Stimulated activated naive B cell treated with anti-CD40 and anti-IgM and Interleukin-4, amounts not matched to agents 10 μg/mL and 1 μg/mL and 100 μg/mL, for 72 hours (primary cell): Measurements from ENCODE around the gene TMEM132D.

Experiments used
- ATAC-seq, 2 donors: fragments of 150-1000 bp; cut with Tn5 transposase; replicated peaks; 2 replicates each; pipeline ENCODE4 v1.10.0; 2021; ENCODE audit warnings: moderate library complexity in 1 of 2
- DNase-seq: peaks from one replicate; pipeline ENCODE4 v3.0.0; 2021
- H3K27ac Mint-ChIP-seq: one replicate; pipeline ENCODE4 v1.8.0; 2022; ENCODE audit warnings: mild to moderate bottlenecking, mixed read lengths
- H3K27me3 Mint-ChIP-seq, 2 donors: one replicate each; pipeline ENCODE4 v1.8.0; 2022; ENCODE audit warnings: mixed read lengths in 2 of 2
- H3K36me3 Mint-ChIP-seq, 2 donors: one replicate each; pipeline ENCODE4 v1.8.0; 2022; ENCODE audit warnings: mixed read lengths in 2 of 2, mild to moderate bottlenecking in 1 of 2
- H3K4me1 Mint-ChIP-seq, 2 donors: one replicate each; pipeline ENCODE4 v1.8.0; 2022; ENCODE audit warnings: mixed read lengths in 2 of 2, mild to moderate bottlenecking in 1 of 2
- H3K4me3 Mint-ChIP-seq, 2 donors: one replicate each; pipeline ENCODE4 v1.8.0; 2022; ENCODE audit warnings: mild to moderate bottlenecking in 2 of 2, mixed read lengths in 2 of 2, moderate library complexity in 1 of 2
- H3K9me3 Mint-ChIP-seq, 2 donors: one replicate each; pipeline ENCODE4 v1.8.0; 2022; ENCODE audit warnings: mixed read lengths in 2 of 2, mild to moderate bottlenecking in 1 of 2

TMEM132D gene

DNA sequence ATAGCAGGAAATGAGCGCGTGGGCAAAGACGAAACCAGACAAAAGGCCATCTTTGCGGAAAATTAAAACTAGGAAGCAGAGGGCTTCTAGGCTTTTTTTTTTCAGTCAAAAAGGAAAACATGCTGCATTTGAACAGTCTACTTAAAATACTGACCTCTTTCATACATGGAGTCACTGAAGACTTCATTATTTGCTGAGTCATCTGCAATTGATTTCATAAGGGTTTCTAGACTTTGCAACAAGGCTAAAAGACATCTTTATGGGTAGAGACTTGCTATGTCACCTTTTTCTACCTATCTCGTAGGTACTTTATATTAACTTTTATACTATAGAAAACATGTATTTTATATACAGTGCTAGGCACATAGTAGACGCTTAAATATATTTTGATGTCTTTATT, 238.4 kb downstream of the TMEM132D start:
- DNase-seq (no peak), ATAC-seq (no peak)
- no peak overlapping the region for H3K4me3 Mint-ChIP-seq
- no peaks in the 10 kb centered on the region for H3K36me3 Mint-ChIP-seq
- peaks cover 2 to 3% of the 10 kb centered on the region in 2 donors for H3K9me3 Mint-ChIP-seq
- H3K27me3 Mint-ChIP-seq, result no peaks in the 10 kb centered on the region
- H3K4me1 Mint-ChIP-seq, result no peaks in the 10 kb centered on the region
- no peak overlapping the region for H3K27ac Mint-ChIP-seq

DNA sequence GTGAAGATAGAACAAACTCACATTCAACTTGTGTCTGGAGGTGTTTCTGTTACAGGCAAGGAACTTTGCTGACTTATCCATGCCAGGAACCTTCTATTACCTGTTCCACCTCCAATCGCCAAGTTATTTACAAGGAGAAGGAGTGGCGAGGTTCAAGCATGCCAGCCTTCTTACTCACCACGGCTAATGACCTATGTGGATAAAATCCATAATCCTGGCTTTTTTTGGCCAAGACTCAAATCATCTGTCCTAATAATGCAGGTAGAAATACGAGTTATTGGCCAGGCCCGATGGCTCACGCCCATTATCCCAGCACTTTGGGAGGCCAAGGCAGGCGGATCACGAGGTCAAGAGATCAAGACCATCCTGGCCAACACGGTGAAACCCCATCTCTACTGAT, 241.6 kb downstream of the TMEM132D start:
- ATAC-seq, result no peak
- Mint-ChIP-seq H3K27me3 (no peaks in the 10 kb centered on the region), H3K4me3 (no peak overlapping the region)

DNA sequence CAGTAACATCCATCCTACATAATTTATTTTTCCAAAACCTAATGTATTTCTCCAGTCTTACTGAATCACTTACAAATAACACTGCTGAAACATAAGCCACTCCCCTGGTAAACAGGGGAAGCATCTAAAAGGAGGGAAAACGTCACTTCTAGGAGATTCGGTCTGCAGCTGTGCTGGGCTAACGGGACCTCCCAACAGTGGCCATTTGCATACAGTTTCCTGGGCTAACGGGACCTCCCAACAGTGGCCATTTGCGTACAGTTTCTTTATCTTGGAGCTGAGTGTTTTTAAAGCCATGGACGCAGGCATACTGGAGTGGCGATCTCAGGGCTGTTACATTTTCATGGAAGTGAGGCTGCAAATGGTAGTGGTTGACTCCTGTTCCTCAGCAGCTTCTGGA, 242.9 kb downstream of the TMEM132D start:
- DNase-seq (no peak), ATAC-seq (no peak)
- Mint-ChIP-seq H3K27ac (no peak overlapping the region), H3K27me3 (no peaks in the 10 kb centered on the region), H3K36me3 (no peaks in the 10 kb centered on the region), H3K4me3 (no peak overlapping the region), H3K9me3 (peaks cover 0 to 3% of the 10 kb centered on the region in 2 donors), H3K4me1 (no peaks in the 10 kb centered on the region)

More for the DNA sequence above, 241.6 kb downstream of the TMEM132D start:
- no peak for DNase-seq
- Mint-ChIP-seq H3K36me3 (no peaks in the 10 kb centered on the region), H3K9me3 (peaks cover 0 to 3% of the 10 kb centered on the region in 2 donors), H3K4me1 (no peaks in the 10 kb centered on the region), H3K27ac (no peak overlapping the region)

DNA sequence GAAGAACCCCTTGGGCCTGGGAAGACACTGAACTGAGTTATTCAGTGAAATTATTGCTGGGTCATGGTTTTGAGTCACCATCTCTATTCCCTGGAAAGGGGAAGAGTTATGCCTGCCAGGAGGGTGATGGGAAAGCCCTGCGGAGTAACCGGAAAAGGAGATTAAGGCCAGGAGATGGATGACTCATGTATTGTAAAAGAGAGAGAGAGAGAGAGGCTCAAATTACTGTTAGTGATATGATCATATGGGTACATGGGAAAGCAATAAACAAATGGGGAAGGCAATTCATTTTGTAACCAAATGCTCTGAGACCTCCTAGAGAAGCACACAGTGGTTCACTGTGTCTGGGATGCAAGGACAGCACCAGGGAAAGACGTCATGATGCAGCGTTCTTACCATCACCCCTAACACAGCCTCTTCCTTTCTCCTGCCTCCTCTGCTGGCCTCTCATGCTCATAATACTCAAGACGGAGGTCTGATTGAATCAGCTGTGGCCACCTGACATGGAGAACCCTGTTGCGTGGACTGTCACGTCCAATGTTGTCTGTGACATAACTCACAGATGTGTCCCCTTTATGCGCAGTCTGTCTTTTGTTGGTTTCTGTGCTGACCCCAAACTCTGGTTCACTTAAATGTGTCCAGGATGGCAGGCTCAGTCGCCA, 243.7 kb downstream of the TMEM132D start:
- no peak for ATAC-seq
- DNase-seq, result no peak
- H3K27ac Mint-ChIP-seq, result no peak overlapping the region
- H3K36me3 Mint-ChIP-seq, result no peaks in the 10 kb centered on the region
- no peak overlapping the region for H3K4me3 Mint-ChIP-seq
- peaks cover 0 to 3% of the 10 kb centered on the region in 2 donors for H3K9me3 Mint-ChIP-seq
- no peaks in the 10 kb centered on the region for H3K27me3 Mint-ChIP-seq
- H3K4me1 Mint-ChIP-seq, result no peaks in the 10 kb centered on the region

DNA sequence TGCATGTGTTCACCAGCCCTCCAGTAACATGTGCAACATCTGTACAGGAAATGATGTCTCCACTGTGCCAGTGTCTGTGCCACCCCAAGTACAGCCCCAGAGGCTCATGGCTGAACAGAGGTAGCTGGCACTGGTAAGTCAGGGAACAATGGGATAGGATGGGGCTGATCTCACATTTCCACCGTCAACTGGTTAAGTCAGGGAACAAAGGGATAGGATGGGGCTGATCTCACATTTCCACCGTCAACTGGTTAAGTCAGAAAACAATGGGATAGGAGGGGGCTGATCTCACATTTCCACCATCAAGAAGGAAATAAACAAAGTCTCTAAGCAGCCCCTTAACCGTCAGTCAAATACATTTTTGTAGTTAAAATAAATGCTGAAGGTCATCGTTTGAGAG, 246.6 kb downstream of the TMEM132D start:
- no peak overlapping the region for H3K27ac Mint-ChIP-seq
- H3K4me3 Mint-ChIP-seq, result no peak overlapping the region
- no peaks in the 10 kb centered on the region for H3K4me1 Mint-ChIP-seq

DNA sequence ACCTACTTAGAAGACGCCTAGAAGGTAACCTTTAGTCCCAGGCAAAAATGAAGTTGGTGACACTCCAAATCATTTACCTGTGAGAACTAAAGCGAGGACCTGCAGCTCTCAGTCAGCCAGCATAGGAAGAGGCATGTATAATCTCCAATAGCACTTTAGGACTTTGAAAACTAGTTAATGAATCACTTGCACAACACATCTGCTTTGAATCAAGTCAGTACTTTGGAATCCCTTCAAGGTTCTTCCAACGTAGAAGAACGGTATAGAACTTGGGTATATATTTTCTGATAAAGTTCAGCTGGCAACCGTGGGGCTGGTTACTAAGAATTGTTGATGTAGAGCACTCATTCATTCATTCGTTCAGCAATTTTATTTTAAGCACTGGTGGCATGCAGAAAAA, 251.9 kb downstream of the TMEM132D start:
- peaks cover 0 to 9% of the 10 kb centered on the region in 2 donors for H3K9me3 Mint-ChIP-seq

More for the DNA sequence above, 246.6 kb downstream of the TMEM132D start:
- DNase-seq, result no peak
- no peak for ATAC-seq
- H3K36me3 Mint-ChIP-seq, result no peaks in the 10 kb centered on the region
- no peaks in the 10 kb centered on the region for H3K27me3 Mint-ChIP-seq
- peaks cover 3 to 7% of the 10 kb centered on the region in 2 donors for H3K9me3 Mint-ChIP-seq

DNA sequence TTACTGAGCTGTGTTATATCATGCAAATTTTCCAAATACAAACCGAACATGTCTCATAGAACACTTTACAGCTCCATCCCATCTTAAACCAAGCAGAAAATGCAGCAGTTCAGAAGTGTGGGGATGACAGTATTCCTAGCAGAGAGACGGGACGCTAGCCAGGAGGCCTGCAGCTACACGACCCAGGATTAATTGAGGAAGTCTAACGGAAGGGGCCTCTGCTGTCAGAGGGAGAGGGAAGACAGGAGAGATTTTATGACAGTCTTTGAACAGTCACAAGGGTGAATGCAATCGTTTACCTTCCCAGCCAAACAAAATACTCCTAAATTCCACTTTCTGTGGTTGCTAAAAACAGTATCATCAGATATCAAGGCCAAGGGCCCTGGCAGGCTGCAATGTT, 261.9 kb downstream of the TMEM132D start:
- H3K4me1 Mint-ChIP-seq, result no peaks in the 10 kb centered on the region
- no peaks in the 10 kb centered on the region for H3K36me3 Mint-ChIP-seq
- ATAC-seq, result no peak
- peaks cover 0 to 5% of the 10 kb centered on the region in 2 donors for H3K9me3 Mint-ChIP-seq
- no peak overlapping the region for H3K27ac Mint-ChIP-seq
- no peaks in the 10 kb centered on the region for H3K27me3 Mint-ChIP-seq
- H3K4me3 Mint-ChIP-seq, result no peak overlapping the region
- no peak for DNase-seq

More for the DNA sequence above, 251.9 kb downstream of the TMEM132D start:
- H3K27me3 Mint-ChIP-seq, result no peaks in the 10 kb centered on the region
- DNase-seq (no peak), ATAC-seq (no peak)
- no peak overlapping the region for H3K4me3 Mint-ChIP-seq
- H3K4me1 Mint-ChIP-seq, result no peaks in the 10 kb centered on the region
- H3K27ac Mint-ChIP-seq, result no peak overlapping the region
- H3K36me3 Mint-ChIP-seq, result no peaks in the 10 kb centered on the region

DNA sequence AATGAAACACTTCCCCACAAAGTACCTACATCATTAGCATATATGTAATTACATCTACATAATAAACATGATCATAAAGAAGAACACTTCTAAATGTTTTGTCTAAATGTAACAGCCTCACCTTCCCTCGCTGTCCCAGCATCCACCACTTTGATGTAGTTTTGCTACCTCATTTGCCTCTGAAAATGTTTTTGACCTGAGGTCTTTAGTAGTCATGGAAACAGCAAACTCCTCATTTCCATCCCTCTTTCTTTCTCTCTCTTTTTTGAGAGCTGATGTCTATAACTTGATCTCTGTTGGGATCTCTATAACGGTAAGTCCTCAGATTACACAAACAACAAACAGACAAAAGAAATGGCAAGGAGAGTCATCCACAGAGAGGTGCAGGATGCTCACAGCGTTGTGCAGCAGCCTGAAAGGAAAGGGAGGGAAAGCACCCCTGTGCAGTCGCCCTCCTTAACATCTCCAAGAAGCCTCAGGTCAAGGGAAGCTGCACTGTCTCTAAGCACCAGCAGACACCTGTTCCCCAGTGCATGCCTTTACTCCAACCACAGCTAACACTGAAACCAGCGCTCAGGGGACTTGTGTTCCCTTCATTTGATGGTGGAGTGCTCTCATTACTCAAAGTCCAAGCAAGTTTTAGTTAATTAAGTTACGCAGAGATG, 268.7 kb downstream of the TMEM132D start:
- H3K27ac Mint-ChIP-seq, result no peak overlapping the region

DNA sequence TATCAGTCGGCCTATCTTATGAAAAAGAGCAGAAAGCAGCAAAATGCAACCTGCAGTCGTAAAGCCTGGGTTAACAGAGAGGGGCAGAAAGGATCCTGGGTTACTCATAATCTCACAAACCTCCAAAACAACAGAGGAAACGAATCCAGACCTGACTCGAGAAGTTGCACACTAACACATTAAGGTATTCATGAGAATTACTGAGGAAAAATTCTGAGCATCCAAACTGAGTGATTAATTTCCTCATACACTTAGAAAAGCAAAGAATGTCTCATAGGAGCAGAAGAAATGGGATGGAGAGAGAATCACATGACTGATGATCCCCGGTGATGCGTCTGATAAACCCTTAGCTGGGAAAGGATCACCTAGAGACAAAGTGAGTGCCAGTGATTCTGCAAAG, 272.5 kb downstream of the TMEM132D start:
- Mint-ChIP-seq H3K27ac (no peak overlapping the region), H3K4me3 (no peak overlapping the region), H3K4me1 (no peaks in the 10 kb centered on the region), H3K36me3 (no peaks in the 10 kb centered on the region), H3K27me3 (no peaks in the 10 kb centered on the region), H3K9me3 (no peaks in the 10 kb centered on the region)
- DNase-seq (no peak), ATAC-seq (no peak)

More for the DNA sequence above, 268.7 kb downstream of the TMEM132D start:
- no peaks in the 10 kb centered on the region for H3K9me3 Mint-ChIP-seq
- no peak for DNase-seq
- H3K36me3 Mint-ChIP-seq, result no peaks in the 10 kb centered on the region
- ATAC-seq, result no peak
- H3K4me3 Mint-ChIP-seq, result no peak overlapping the region
- H3K4me1 Mint-ChIP-seq, result no peaks in the 10 kb centered on the region
- no peaks in the 10 kb centered on the region for H3K27me3 Mint-ChIP-seq

DNA sequence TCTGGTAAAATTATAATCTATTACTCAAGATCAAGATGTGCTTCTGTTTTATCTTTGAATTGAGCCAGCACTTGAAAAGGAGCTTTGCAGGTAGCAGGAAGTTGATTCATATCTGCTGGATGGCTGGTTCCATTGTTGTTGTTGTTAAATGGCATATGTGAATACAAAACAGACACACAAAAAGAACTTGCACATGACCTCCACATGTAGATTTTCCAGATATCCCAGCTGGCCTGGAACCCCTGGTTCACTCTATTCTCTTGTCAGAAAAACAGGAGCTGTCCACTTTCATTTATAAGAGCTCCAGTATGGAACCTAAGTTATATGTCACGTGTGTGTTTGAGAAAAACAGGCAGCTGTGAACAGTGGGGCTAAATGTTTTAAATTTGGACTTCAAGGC, 273.9 kb downstream of the TMEM132D start:
- Mint-ChIP-seq H3K36me3 (no peaks in the 10 kb centered on the region), H3K4me3 (no peak overlapping the region), H3K27ac (no peak overlapping the region), H3K9me3 (peaks cover 1 to 4% of the 10 kb centered on the region in 2 donors), H3K4me1 (no peaks in the 10 kb centered on the region), H3K27me3 (no peaks in the 10 kb centered on the region)
- DNase-seq, result no peak
- no peak for ATAC-seq

DNA sequence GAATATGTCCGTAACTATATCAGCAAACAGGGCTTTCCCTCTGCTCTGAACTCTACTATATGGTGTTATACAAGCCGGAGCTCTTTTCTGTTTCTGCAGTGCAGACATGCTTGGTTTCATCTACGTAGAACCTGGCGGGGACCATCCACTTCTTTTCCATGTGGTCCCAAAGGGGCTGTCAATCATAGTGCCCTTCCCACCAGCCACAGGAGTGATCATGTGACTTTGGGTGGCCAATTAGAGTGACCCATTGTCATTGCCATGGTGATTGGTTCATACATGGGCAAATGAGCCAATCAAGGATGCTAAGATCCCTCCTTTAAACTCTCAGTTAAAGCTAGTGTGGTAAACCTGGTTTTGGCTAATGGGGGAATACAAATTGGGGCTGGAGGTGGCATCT, 281.3 kb downstream of the TMEM132D start:
- Mint-ChIP-seq H3K36me3 (no peaks in the 10 kb centered on the region), H3K4me3 (no peak overlapping the region), H3K27ac (no peak overlapping the region), H3K4me1 (no peaks in the 10 kb centered on the region), H3K27me3 (no peaks in the 10 kb centered on the region), H3K9me3 (peaks cover 12 to 26% of the 10 kb centered on the region in 2 donors)
- ATAC-seq (no peak), DNase-seq (no peak)

DNA sequence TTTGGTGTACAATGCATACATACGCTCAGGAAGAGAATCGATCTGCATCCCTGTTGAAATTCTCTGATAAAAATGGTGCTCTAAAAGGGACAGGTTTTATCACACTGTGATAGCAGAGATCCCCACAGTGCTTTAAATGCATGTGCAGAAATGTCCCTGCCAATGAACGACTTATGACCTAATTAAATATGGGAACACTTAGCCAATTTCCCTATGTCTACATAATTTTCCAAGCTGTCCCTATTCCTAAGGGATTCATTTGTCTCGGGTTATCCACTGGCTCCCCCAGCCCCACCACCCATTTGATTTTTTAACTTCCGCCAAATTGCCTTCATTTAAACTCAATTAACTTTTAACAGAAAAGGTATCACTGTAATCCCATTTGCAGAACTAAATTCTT, 284.6 kb downstream of the TMEM132D start:
- H3K4me3 Mint-ChIP-seq, result no peak overlapping the region

DNA sequence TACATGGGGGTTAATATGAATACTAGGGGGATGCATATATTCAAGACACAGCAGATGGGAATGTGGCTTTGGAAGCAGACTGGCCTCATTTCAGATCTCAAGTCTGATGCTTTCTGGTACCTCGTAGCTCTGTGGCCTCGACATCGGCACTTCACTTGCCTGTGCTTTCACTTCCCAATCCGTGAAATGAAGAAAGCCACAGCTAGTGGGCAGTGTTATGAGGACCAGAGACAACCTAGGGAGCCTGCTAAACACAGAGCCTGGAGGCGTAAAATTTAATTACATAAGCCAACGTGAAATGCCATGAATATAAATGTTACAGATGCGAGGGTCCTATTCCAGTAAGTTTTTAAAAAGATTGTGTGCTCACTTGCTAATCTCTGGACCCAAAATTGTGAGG, 286.0 kb downstream of the TMEM132D start:
- no peak overlapping the region for H3K4me3 Mint-ChIP-seq
- H3K4me1 Mint-ChIP-seq, result no peaks in the 10 kb centered on the region
- no peak for ATAC-seq
- peaks cover 22 to 26% of the 10 kb centered on the region in 2 donors for H3K9me3 Mint-ChIP-seq
- H3K27ac Mint-ChIP-seq, result no peak overlapping the region
- DNase-seq, result no peak
- no peaks in the 10 kb centered on the region for H3K27me3 Mint-ChIP-seq
- H3K36me3 Mint-ChIP-seq, result peaks cover 0 to 2% of the 10 kb centered on the region in 2 donors

More for the DNA sequence above, 284.6 kb downstream of the TMEM132D start:
- ATAC-seq (no peak), DNase-seq (no peak)
- no peaks in the 10 kb centered on the region for H3K4me1 Mint-ChIP-seq
- peaks cover 0 to 2% of the 10 kb centered on the region in 2 donors for H3K36me3 Mint-ChIP-seq
- H3K27ac Mint-ChIP-seq, result no peak overlapping the region
- no peaks in the 10 kb centered on the region for H3K27me3 Mint-ChIP-seq
- H3K9me3 Mint-ChIP-seq, result peaks cover 22 to 24% of the 10 kb centered on the region in 2 donors

DNA sequence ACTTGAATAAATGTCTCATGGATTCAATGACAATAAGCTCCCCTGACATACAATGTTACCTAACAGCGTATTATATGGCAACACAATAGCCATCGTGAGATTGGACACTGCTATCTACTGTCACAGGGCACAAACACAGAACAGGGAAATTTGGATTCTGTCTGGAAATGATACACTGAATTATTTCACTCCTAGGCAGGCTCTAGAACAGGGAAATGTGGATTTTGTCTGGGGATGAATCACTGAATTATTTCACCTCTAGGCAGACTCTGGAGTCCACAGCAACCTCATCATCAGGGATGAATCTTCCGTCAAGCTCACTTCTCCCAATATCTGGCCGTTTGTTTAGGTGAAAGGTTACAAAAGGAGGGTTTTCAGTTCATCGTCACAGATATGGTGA, 288.8 kb downstream of the TMEM132D start:
- DNase-seq, result no peak
- H3K27me3 Mint-ChIP-seq, result no peaks in the 10 kb centered on the region
- peaks cover 8 to 16% of the 10 kb centered on the region in 2 donors for H3K9me3 Mint-ChIP-seq

DNA sequence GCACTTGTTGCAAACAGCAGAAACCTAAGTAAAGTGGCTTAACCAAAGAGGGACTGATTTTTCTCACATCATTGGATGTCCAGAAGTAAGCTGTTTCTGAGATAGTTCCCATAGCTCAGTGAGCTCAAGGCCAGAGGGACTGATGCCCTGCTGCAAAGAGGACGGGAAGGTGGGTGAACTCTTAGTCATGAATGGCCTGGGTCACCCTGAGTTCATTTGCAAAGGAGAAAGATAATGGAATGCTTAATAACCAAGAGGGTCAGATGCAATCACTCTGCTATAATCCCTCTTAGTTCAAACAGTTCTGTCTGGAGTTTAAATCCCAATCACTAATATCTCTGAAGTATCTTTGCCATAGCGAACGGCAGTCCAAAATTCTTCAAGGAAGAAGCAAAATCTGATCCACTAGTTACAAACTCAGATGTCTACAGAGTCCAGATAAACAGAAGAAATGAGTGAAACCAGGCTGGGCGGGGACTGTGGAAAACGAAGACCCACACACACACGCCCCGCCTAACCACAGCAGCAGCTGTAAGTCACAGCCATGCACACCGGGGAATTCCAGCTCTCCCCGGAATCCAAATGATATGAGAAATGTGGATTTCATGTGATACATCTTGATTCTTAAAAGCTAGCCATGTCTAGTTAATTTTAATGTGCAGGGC, 289.5 kb downstream of the TMEM132D start:
- Mint-ChIP-seq H3K27ac (no peak overlapping the region), H3K9me3 (peaks cover 8 to 16% of the 10 kb centered on the region in 2 donors), H3K36me3 (peaks cover 0 to 2% of the 10 kb centered on the region in 2 donors), H3K4me1 (no peaks in the 10 kb centered on the region), H3K27me3 (no peaks in the 10 kb centered on the region), H3K4me3 (no peak overlapping the region)
- ATAC-seq (no peak), DNase-seq (no peak)

More for the DNA sequence above, 288.8 kb downstream of the TMEM132D start:
- H3K4me3 Mint-ChIP-seq, result no peak overlapping the region
- H3K4me1 Mint-ChIP-seq, result no peaks in the 10 kb centered on the region
- no peak overlapping the region for H3K27ac Mint-ChIP-seq
- H3K36me3 Mint-ChIP-seq, result peaks cover 0 to 2% of the 10 kb centered on the region in 2 donors
- no peak for ATAC-seq
